Activated CD4-positive, alpha-beta memory T cell treated with anti-CD3 and anti-CD28 coated beads, Interleukin-2, amount 10 ng/mL, durations not matched to agents 7 days and 5 days (primary cell): Measurements from ENCODE around the gene MAN1B1. TPM values are rescaled to one million over a fixed set of nuclear protein-coding genes. Genes with fewer than 3 reads are reported as not detected.

Source experiments
- CTCF ChIA-PET: fragments of 350-600 bp; sonication (Branson Sonifier 250); formaldehyde crosslinking; loops from one replicate; lab custom pipeline; 2021; ENCODE audit warnings: antibody characterized with exemption, inconsistent platforms; lab: Charles Lee
- POLR2A ChIA-PET: fragments of 350-600 bp; sonication (Branson Sonifier 250); formaldehyde crosslinking; loops from one replicate; lab custom pipeline; 2021; ENCODE audit warnings: antibody characterized with exemption; lab: Charles Lee
- DNase-seq: peaks from one replicate; pipeline ENCODE4 v3.0.0-alpha.2; 2020
- H3K27ac Mint-ChIP-seq: one replicate; pipeline ENCODE4 v1.8.0; 2021; ENCODE audit warnings: mild to moderate bottlenecking, mixed read lengths
- H3K27me3 Mint-ChIP-seq: one replicate; pipeline ENCODE4 v1.8.0; 2021; ENCODE audit warnings: mixed read lengths
- H3K36me3 Mint-ChIP-seq: one replicate; pipeline ENCODE4 v1.8.0; 2021; ENCODE audit warnings: low read depth, mixed read lengths
- H3K4me1 Mint-ChIP-seq: one replicate; pipeline ENCODE4 v1.8.0; 2021; ENCODE audit warnings: mixed read lengths
- H3K4me3 Mint-ChIP-seq: one replicate; pipeline ENCODE4 v1.8.0; 2021; ENCODE audit warnings: mild to moderate bottlenecking, mixed read lengths
- H3K9me3 Mint-ChIP-seq: one replicate; pipeline ENCODE4 v1.8.0; 2021; ENCODE audit warnings: mixed read lengths
- total RNA-seq, 2 experiments: library from RNA; stranded (reverse); gene quantifications; one replicate each; pipeline ENCODE4 v1.2.3, GENCODE V29; 2021

Gene MAN1B1
- total RNA-seq, 2 experiments from 2014 or later = 51.4 to 51.9 TPM

DNA sequence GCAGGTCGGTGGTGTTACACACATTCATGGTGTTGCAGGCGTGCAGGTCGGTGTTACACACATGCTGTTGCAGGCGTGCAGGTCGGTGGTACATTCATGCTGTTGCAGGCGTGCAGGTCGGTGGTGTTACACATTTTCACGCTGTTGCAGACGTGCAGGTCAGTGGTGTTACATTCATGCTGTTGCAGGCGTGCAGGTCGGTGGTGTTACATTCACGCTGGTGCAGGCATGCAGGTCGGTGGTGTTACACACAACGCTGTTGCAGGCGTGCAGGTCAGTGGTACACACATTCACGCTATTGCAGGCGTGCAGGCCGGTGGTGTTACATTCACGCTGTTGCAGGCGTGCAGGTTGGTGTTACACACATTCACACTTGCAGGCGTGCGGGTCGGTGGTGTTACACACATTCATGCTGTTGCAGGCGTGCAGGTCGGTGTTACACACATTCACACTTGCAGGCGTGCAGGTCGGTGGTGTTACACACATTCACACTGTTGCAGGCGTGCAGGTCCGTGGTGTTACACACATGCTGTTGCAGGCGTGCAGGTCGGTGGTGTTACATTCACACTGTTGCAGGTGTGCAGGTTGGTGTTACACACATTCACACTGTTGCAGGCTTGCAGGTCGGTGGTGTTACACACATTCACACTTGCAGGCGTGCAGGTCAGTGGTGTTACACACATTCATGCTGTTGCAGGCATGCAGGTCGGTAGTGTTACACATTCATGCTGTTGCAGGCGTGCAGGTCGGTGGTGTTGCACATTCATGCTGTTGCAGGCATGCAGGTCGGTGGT, 16.6 kb downstream of the MAN1B1 start:
- Mint-ChIP-seq H3K27ac (no peak overlapping the region), H3K4me3 (no peak overlapping the region), H3K27me3 (no peaks in the 10 kb centered on the region), H3K36me3 (peaks cover 13% of the 10 kb centered on the region), H3K4me1 (no peaks in the 10 kb centered on the region), H3K9me3 (peaks cover 4% of the 10 kb centered on the region)
- ChIA-PET CTCF (no interaction called here), POLR2A (no interaction called here)
- DNase-seq = no peak

GRCh38 chr9:137105814-137106661, 19.3 kb downstream of the MAN1B1 start:
- no peak for DNase-seq
- Mint-ChIP-seq H3K27ac (no peak overlapping the region), H3K27me3 (no peaks in the 10 kb centered on the region), H3K4me3 (no peak overlapping the region), H3K4me1 (no peaks in the 10 kb centered on the region), H3K36me3 (peaks cover 13% of the 10 kb centered on the region), H3K9me3 (peaks cover 4% of the 10 kb centered on the region)
- CTCF ChIA-PET = interaction anchor here (0.9 to 1.3 kb wide), 2 partner anchors 10 to 36 kb away, joined by 3 to 5 read pairs; partner anchors contain the start of gene SAPCD2
- POLR2A ChIA-PET = interaction anchor here (1.4 to 2.3 kb wide), 3 partner anchors 9 to 20 kb away, joined by 3 to 8 read pairs (median 7); partner anchors contain the start of gene MAN1B1

GRCh38 chr9:137106662-137107250, 20.0 kb downstream of the MAN1B1 start:
- ChIA-PET CTCF (interaction anchor here (0.9 to 2.5 kb wide), 2 partner anchors 11 to 37 kb away, joined by 3 to 8 read pairs; partner anchors contain the start of gene SAPCD2), POLR2A (interaction anchor here (2.0 to 2.3 kb wide), 2 partner anchors 11 to 21 kb away, joined by 7 to 8 read pairs; partner anchors contain the start of gene MAN1B1)
- H3K36me3 Mint-ChIP-seq = peaks cover 15% of the 10 kb centered on the region
- no peaks in the 10 kb centered on the region for H3K27me3 Mint-ChIP-seq
- no peak for DNase-seq
- H3K27ac Mint-ChIP-seq = no peak overlapping the region
- H3K4me3 Mint-ChIP-seq = no peak overlapping the region
- H3K4me1 Mint-ChIP-seq = no peaks in the 10 kb centered on the region
- no peaks in the 10 kb centered on the region for H3K9me3 Mint-ChIP-seq

GRCh38 chr9:137107312-137107921, 20.6 kb downstream of the MAN1B1 start:
- Mint-ChIP-seq H3K36me3 (peaks cover 15% of the 10 kb centered on the region), H3K4me1 (no peaks in the 10 kb centered on the region), H3K27me3 (no peaks in the 10 kb centered on the region), H3K9me3 (no peaks in the 10 kb centered on the region), H3K4me3 (no peak overlapping the region), H3K27ac (no peak overlapping the region)
- ChIA-PET POLR2A (interaction anchor here (2.3 kb wide), 1 partner anchor 12 kb away, joined by 8 read pairs; no protein-coding TSS in a partner anchor), CTCF (interaction anchor here (0.9 to 2.5 kb wide), 2 partner anchors 12 to 37 kb away, joined by 3 to 8 read pairs; partner anchors contain the start of gene SAPCD2)
- DNase-seq = no peak

DNA sequence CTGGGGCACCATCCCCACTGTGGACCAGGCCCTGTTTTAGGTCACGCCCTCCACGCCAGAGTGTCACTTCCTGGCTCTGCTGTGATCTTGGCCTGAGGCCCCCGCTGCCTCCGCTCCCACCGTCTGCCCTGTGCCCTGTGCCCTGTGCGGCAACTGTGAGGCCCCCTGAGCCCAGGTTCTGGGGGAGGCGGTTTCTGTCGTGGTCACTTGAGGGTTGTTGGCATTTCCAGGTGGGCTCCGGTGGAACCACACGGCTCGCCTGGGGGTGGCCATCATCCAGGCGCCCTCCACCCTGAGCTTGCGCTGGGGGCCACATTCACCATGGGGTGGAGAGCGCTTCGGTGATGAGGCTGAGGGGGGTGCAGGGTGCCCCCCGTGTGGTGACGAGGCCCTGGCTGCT, 21.2 kb downstream of the MAN1B1 start:
- Mint-ChIP-seq H3K27ac (no peak overlapping the region), H3K9me3 (no peaks in the 10 kb centered on the region), H3K36me3 (peaks cover 17% of the 10 kb centered on the region), H3K4me1 (no peaks in the 10 kb centered on the region), H3K27me3 (no peaks in the 10 kb centered on the region), H3K4me3 (no peak overlapping the region)
- CTCF ChIA-PET = interaction anchor here (2.5 kb wide), 1 partner anchor 12 kb away, joined by 8 read pairs; no protein-coding TSS in a partner anchor
- no peak for DNase-seq
- POLR2A ChIA-PET = interaction anchor here (2.3 kb wide), 1 partner anchor 12 kb away, joined by 8 read pairs; no protein-coding TSS in a partner anchor

DNA sequence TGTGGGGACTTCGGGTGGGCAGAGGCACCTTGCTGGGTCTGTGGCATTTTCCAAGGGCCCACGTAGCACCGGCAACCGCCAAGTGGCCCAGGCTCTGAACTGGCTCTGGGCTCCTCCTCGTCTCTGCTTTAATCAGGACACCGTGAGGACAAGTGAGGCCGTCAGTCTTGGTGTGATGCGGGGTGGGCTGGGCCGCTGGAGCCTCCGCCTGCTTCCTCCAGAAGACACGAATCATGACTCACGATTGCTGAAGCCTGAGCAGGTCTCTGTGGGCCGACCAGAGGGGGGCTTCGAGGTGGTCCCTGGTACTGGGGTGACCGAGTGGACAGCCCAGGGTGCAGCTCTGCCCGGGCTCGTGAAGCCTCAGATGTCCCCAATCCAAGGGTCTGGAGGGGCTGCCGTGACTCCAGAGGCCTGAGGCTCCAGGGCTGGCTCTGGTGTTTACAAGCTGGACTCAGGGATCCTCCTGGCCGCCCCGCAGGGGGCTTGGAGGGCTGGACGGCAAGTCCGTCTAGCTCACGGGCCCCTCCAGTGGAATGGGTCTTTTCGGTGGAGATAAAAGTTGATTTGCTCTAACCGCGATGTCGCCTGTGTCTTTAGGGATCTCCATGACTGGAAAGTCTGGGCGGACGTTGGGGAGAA, 21.9 kb downstream of the MAN1B1 start:
- ChIA-PET CTCF (interaction anchor here (2.5 kb wide), 1 partner anchor 13 kb away, joined by 8 read pairs; no protein-coding TSS in a partner anchor), POLR2A (interaction anchor here (2.1 kb wide), 1 partner anchor 21 kb away, joined by 6 read pairs; no protein-coding TSS in a partner anchor)
- DNase-seq = no peak
- Mint-ChIP-seq H3K4me1 (peaks cover 3% of the 10 kb centered on the region), H3K9me3 (no peaks in the 10 kb centered on the region), H3K4me3 (no peak overlapping the region), H3K36me3 (peaks cover 17% of the 10 kb centered on the region), H3K27me3 (no peaks in the 10 kb centered on the region), H3K27ac (no peak overlapping the region)

DNA sequence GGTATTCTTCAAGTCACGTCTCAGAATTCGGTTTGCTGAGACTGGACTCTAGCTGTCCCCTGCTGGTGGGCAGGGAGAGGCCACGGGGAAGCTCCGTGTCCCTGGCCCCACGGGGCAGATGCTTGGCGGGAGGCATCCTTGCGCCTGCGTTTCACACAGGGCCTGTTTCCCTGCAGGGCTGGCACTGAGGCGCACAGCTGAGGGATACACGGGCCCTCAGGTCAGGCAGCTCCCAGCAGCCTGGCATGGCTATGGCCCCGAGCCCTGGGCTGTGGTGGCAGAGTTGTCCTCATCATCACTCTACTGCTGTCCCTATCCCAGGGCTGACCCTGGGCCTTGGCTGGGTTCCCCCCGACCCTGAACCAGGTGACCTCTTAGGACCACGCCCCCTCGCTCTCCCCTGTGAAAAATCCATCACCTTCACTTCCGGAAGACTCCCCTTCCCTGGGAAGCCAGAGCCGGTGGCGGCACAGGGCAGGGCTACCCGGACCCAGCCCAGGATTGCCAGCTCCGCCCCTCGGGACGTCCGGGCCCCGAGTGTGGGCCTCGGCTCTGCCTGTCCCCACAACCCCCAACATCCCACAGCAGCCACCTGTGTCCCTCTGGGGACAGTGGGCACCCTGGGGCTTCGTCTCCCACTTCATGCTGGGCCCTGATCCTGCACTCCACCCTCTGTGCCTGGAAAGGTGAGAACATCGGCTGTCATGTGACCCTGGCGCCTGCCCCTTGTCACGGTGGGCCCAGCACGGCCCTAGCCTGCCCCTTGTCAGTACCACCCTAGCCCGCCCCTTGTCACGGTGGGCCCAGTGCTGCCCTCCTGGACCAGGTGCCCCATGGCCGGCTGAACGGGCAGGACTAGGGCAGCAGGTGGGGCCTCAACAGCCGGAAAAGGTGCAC, 22.7 kb downstream of the MAN1B1 start:
- peaks cover 17% of the 10 kb centered on the region for H3K36me3 Mint-ChIP-seq
- H3K27ac Mint-ChIP-seq = no peak overlapping the region
- H3K4me3 Mint-ChIP-seq = no peak overlapping the region
- no peak for DNase-seq
- H3K4me1 Mint-ChIP-seq = peaks cover 3% of the 10 kb centered on the region
- no peaks in the 10 kb centered on the region for H3K9me3 Mint-ChIP-seq
- ChIA-PET CTCF (interaction anchor here (2.5 kb wide), 1 partner anchor 14 kb away, joined by 8 read pairs; no protein-coding TSS in a partner anchor), POLR2A (interaction anchor here (2.1 kb wide), 1 partner anchor 21 kb away, joined by 6 read pairs; no protein-coding TSS in a partner anchor)
- H3K27me3 Mint-ChIP-seq = no peaks in the 10 kb centered on the region

DNA sequence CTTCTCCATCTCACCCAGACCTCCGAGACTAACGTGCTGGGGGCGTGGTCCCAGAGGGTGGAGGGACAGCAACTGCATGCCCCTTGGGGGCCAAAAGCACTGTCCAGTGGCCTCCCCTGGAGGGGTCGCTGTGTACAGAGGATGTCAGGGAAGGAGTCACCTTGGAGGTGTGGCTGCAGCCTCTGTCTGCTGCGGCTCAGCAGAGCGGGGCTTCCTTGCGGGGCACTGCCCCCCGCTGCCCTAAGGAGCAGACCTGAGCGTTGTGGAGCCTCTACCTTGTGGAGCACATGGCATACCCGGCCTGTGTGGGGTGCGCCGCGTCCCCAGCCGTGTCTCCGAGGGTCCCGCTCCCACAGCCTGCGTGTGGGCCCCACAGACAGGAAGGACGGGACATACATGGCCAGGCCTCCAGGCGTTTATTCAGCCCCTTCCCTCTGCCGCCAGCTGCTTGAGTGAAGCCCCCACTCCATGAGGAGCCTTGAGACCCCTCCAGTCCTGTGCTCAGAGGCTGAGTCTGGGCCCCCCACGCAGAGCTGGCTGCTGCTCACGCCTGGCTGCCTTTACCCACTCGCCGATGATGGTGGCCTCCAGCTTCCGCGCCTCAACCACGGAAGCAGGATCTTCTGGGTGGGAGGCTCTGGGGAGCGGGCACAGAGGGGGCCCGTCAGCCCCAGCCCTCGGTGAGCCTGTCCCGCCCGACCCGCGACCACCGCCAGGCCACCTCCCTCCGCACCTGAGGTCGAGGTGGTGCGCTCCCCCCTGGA, 23.5 kb downstream of the MAN1B1 start:
- H3K9me3 Mint-ChIP-seq = no peaks in the 10 kb centered on the region
- no peaks in the 10 kb centered on the region for H3K27me3 Mint-ChIP-seq
- H3K4me3 Mint-ChIP-seq = no peak overlapping the region
- ChIA-PET POLR2A (interaction anchor here (2.1 to 7.0 kb wide), 2 partner anchors 20 to 131 kb away, joined by 6 to 39 read pairs; partner anchors contain the start of gene TUBB4B), CTCF (no interaction called here)
- DNase-seq = no peak
- H3K27ac Mint-ChIP-seq = no peak overlapping the region
- peaks cover 17% of the 10 kb centered on the region for H3K36me3 Mint-ChIP-seq
- H3K4me1 Mint-ChIP-seq = peaks cover 3% of the 10 kb centered on the region

DNA sequence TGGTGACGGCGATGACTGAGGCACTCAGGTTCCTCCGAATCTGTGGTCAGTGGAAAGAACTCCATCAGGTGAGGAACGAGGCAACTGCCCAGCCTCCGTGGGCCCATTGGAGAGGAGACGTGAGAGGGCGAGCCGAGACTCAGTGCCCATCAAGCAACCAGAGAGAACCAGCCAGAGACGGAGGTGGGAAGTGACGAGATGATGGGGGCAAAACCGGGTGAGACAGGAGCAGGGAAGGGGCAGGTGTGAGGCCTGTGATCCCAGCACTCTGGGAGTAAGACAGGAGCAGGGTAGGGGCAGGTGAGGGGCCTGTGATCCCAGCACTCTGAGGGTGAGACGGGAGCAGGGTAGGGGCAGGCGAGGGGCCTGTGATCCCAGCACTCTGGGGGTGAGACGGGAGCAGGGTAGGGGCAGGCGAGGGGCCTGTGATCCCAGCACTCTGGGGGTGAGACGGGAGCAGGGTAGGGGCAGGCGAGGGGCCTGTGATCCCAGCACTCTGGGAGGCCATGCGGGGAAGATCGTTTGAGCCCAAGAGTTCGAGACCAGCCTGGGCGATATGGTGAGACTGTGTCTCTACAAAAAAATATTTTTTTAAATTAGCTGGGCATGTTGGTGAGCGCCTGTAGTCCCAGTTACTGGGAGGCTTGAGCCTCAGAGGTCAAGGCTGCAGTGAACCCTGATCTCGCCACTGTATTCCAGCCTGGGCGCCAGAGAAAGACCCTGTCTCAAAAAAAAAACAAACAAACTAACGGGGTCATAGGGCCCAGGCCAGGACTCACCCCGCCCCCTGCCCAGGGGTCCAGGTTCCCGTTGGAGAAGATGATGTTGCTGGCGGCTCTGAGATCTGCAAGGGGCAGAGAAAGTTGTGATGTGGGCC, 24.4 kb downstream of the MAN1B1 start:
- H3K27ac Mint-ChIP-seq = no peak overlapping the region
- DNase-seq = no peak
- ChIA-PET POLR2A (interaction anchor here (3.8 to 7.0 kb wide), 2 partner anchors 15 to 130 kb away, joined by 28 to 39 read pairs; partner anchors contain the start of gene TUBB4B), CTCF (no interaction called here)
- H3K27me3 Mint-ChIP-seq = no peaks in the 10 kb centered on the region
- peaks cover 3% of the 10 kb centered on the region for H3K4me1 Mint-ChIP-seq
- H3K36me3 Mint-ChIP-seq = peaks cover 17% of the 10 kb centered on the region
- no peaks in the 10 kb centered on the region for H3K9me3 Mint-ChIP-seq
- H3K4me3 Mint-ChIP-seq = no peak overlapping the region
